Measurements from ENCODE around the gene RABGGTA.

- TF ChIP-seq POLR2AphosphoS5 (IDR thresholded peaks at IDR 0.05): peak in 2 of 3 donors; percentile 41 to 48
- no peak for TF ChIP-seq CTCF (IDR thresholded peaks at IDR 0.05)
- no peak for TF ChIP-seq EP300 (IDR thresholded peaks at IDR 0.05)
Measured at GRCh38 chr14:24312736-24313507, 41.5 kb upstream of the RABGGTA start.
